PC-9 (cell line): ENCODE results near the gene BAIAP2L1.

Experiments used
- EZH2 ChIP-seq: fragments of 200-600 bp; sonication (generic); IDR thresholded peaks from 2 replicates; pipeline ENCODE4 v1.8.0; 2017; ENCODE audit warnings: antibody characterized with exemption, low read depth
- TF ChIP-seq, protein P1 (sequence below): fragments of 200-600 bp; sonication (generic); conservative IDR thresholded peaks from 2 replicates; pipeline ENCODE4 v1.6.1; 2017; ENCODE audit warnings: mixed run types, antibody characterized with exemption, mild to moderate bottlenecking, moderate library complexity

DNA sequence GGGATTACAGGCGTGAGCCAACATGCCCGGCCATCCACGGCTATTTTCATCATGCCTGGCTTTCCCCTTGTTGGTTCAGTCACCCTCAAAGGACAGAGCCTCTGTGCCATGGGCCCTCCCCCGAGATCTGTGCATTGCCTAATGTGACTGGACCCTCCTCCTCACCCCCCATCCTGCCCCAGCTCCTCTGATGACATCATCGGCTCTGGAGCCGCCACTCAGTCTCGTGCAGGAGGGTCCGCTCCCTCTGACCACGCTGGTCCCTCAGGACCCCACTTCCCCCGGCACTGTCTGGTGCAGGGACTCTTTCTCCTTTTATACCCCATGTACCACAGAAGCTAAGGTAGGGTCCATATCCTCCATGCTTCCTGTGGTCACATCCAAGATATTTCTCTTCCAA, 33.2 kb upstream of the BAIAP2L1 start:
- TF ChIP-seq, protein P1, sequence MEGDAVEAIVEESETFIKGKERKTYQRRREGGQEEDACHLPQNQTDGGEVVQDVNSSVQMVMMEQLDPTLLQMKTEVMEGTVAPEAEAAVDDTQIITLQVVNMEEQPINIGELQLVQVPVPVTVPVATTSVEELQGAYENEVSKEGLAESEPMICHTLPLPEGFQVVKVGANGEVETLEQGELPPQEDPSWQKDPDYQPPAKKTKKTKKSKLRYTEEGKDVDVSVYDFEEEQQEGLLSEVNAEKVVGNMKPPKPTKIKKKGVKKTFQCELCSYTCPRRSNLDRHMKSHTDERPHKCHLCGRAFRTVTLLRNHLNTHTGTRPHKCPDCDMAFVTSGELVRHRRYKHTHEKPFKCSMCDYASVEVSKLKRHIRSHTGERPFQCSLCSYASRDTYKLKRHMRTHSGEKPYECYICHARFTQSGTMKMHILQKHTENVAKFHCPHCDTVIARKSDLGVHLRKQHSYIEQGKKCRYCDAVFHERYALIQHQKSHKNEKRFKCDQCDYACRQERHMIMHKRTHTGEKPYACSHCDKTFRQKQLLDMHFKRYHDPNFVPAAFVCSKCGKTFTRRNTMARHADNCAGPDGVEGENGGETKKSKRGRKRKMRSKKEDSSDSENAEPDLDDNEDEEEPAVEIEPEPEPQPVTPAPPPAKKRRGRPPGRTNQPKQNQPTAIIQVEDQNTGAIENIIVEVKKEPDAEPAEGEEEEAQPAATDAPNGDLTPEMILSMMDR, result no peak
- TF ChIP-seq EZH2, result no peak
